Endothelial cell of umbilical vein (primary cell): ENCODE data around the gene PSD2.

ENCODE experiments used
- CTCF ChIP-seq, 2 donors: IDR thresholded peaks; 1 replicate in 1 of 2; 2 replicates in 1 of 2; pipeline ENCODE4 v1.5.1; 2011; ENCODE audit warnings: low read length in 2 of 2, mild to moderate bottlenecking in 2 of 2, moderate library complexity in 2 of 2, control low read depth in 1 of 2, inconsistent platforms in 1 of 2, low read depth in 1 of 2; ENCODE audit not compliant: insufficient read depth in 1 of 2; ENCODE audit errors: extremely low read depth in 1 of 2
- EZH2 ChIP-seq: IDR thresholded peaks from 2 replicates; pipeline ENCODE4 v1.6.1; 2012; ENCODE audit warnings: borderline replicate concordance, low read depth, mild to moderate bottlenecking, moderate library complexity, low read length, inconsistent platforms; ENCODE audit not compliant: severe bottlenecking
- FOS ChIP-seq: IDR thresholded peaks from 2 replicates; pipeline ENCODE4 v1.6.1; 2011; ENCODE audit warnings: mild to moderate bottlenecking, low read length, moderate library complexity, borderline replicate concordance; ENCODE audit not compliant: insufficient read depth
- JUN ChIP-seq: IDR thresholded peaks from 2 replicates; pipeline ENCODE4 v1.6.1; 2011; ENCODE audit warnings: borderline replicate concordance, low read depth; ENCODE audit not compliant: insufficient read length, insufficient read depth
- MYC ChIP-seq: IDR thresholded peaks from one replicate; pipeline ENCODE4 v1.6.1; 2011; ENCODE audit warnings: mild to moderate bottlenecking, low read depth, low read length
- POLR2A ChIP-seq: IDR thresholded peaks from 2 replicates; pipeline ENCODE4 v1.6.1; 2012; ENCODE audit warnings: low read depth, mild to moderate bottlenecking, control low read depth, low read length
- POLR2AphosphoS5 ChIP-seq: IDR thresholded peaks from 2 replicates; pipeline ENCODE4 v1.6.1; 2012; ENCODE audit warnings: low read depth, mild to moderate bottlenecking, control low read depth, low read length, moderate library complexity; ENCODE audit not compliant: insufficient read depth

- TF ChIP-seq POLR2A, result no peak
- TF ChIP-seq EZH2, result no peak
- no peak for TF ChIP-seq JUN
- TF ChIP-seq CTCF (IDR thresholded peaks at IDR 0.05; ENCODE audit: extremely low read depth in 1 of 2, insufficient read depth in 1 of 2, low read depth in 1 of 2, low read length in 2 of 2), result no peak
- no peak for TF ChIP-seq MYC
- TF ChIP-seq POLR2AphosphoS5, result no peak
- TF ChIP-seq FOS, result no peak
Observed at GRCh38 chr5:139877129-139877597, 81.6 kb downstream of the PSD2 start.
